ENCODE data around the gene KRT78. TPM values are rescaled to one million over a fixed set of nuclear protein-coding genes. Genes with fewer than 3 reads are reported as not detected.
"Not testable (repeated sequence)": the region's sequence is repeated elsewhere in the genome, so short reads cannot be mapped to it uniquely, and the experiment has no call there.

The KRT78 gene
- total RNA-seq, 2 experiments from 2014 or later: not detected

DNA sequence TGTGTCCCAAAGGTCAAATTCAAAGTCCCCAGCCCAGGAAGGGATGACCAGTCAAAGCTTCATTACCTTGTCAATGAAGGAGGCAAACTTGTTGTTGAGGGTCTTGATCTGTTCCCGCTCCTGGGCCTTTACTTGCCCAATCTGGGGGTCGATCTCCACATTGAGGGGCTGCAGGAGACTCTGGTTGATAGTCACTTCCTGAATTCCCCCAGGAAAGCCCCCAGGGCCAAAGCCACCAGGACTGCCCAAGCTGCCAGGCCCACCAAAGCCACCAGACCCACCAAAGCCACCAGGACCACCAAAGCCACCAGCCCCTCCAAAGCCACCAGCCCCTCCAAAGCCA, 53.5 kb downstream of the KRT78 start:
- peaks cover 15% of the 10 kb centered on the region for H3K4me1 Mint-ChIP-seq (ENCODE audit: low read depth)
- H3K27me3 Mint-ChIP-seq (ENCODE audit: low read depth): peaks cover 19% of the 10 kb centered on the region
- CTCF ChIA-PET: not testable (repeated sequence)

DNA sequence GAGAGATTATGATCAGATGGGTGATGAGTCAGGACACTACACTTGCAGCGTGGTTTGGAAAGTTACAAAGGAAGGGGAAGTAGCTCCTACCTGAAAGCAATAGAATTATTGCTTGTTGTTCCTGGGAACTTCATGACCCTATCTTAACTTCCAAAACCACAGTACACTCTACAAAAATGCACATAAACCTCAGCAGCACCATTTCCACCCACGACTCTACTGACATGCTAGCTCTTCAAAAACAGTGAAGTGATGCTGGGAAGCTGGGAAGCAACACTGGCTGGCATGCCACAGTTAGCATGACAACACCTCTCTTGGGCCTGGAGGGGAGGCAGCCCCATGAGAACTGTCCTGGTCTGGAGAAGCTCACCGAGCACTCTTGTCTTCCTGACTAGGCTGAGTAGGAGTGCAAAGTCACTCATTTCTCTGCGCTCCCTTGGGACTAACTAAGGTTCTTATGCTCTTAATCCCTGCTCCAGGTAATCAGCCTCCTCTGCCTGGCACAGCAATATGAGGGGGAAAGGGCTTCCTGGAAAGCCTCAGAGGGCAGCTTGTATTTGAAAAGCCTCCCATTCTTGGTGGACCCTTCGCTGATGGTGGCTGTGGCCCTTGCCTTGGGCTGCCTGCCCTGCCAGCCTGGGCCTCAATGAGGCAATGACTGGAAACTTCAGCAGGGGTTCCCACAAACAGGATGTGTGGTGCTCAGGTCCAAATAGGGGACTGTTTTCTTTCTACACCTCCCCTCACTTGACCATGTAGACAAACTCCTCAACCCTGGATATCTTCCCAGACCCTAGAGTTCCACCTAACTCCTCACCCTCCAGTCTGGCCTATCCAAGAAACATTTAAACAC, 54.1 kb downstream of the KRT78 start:
- peaks cover 25% of the 10 kb centered on the region for H3K27me3 Mint-ChIP-seq (ENCODE audit: low read depth)
- peaks cover 18% of the 10 kb centered on the region for H3K4me1 Mint-ChIP-seq (ENCODE audit: low read depth)
- H3K27ac Mint-ChIP-seq: no peak overlapping the region
- ChIA-PET POLR2A (interaction anchor here (0.6 kb wide), 1 partner anchor 141 kb away, joined by 5 read pairs; no protein-coding TSS in a partner anchor), CTCF (interaction anchor here (1.2 kb wide), 1 partner anchor 13 kb away, joined by 3 read pairs; no protein-coding TSS in a partner anchor)
- H3K9me3 Mint-ChIP-seq (ENCODE audit: insufficient read depth): no peaks in the 10 kb centered on the region
- no peak for ATAC-seq
- H3K4me3 Mint-ChIP-seq: no peak overlapping the region
- H3K36me3 Mint-ChIP-seq (ENCODE audit: low read depth): no peaks in the 10 kb centered on the region
- DNase-seq: no peak

More for the DNA sequence above, 53.5 kb downstream of the KRT78 start:
- DNase-seq; H3K27ac Mint-ChIP-seq; H3K4me3 Mint-ChIP-seq; ATAC-seq; H3K36me3 Mint-ChIP-seq (ENCODE audit: low read depth); H3K9me3 Mint-ChIP-seq (ENCODE audit: insufficient read depth); POLR2A ChIA-PET: not testable (repeated sequence)

DNA sequence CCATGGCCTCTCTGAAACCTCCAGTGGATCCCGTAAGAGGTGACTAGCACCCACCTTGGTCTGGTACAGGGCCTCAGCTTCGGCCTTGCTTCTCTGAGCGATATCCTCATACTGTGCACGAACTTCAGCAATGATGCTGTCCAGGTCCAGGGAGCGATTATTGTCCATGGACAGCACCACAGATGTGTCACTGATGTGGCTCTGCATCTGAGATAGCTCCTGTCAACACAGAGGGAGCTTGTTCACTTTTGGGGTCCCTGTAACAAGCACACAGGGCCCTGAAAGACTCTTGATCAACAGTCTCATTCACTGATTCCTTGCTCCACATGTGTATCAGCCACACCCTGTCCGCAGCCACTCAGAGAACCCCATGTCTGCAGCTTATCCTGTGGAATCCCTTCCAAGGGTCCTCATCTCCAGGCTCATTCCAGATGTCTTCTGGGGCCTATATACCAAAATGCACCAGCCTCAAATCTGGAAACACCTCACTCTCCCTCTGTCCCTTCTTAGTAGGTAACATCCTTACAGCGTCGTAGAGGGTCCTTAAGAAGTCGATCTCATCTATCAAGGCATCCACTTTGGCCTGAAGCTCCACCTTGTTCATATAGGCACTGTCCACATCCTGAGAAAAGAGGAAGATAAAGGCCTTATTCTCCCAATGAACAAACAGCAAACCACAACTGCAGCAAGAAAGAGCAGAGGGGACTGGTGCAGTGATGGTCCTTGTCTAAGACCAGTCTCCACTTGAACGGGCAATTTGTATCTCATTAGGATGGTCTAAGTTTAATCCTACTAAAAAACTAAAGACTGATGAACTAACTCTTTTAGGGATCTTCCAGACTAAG, 56.4 kb downstream of the KRT78 start:
- Mint-ChIP-seq H3K9me3 (ENCODE audit: insufficient read depth) (no peaks in the 10 kb centered on the region), H3K27me3 (ENCODE audit: low read depth) (peaks cover 33% of the 10 kb centered on the region), H3K4me3 (no peak overlapping the region), H3K4me1 (ENCODE audit: low read depth) (peaks cover 18% of the 10 kb centered on the region), H3K36me3 (ENCODE audit: low read depth) (no peaks in the 10 kb centered on the region), H3K27ac (no peak overlapping the region)
- ATAC-seq: no peak
- ChIA-PET CTCF (interaction anchor here (1.7 kb wide), 1 partner anchor 78 kb away, joined by 4 read pairs; no protein-coding TSS in a partner anchor), POLR2A (no interaction called here)
- DNase-seq: no peak

DNA sequence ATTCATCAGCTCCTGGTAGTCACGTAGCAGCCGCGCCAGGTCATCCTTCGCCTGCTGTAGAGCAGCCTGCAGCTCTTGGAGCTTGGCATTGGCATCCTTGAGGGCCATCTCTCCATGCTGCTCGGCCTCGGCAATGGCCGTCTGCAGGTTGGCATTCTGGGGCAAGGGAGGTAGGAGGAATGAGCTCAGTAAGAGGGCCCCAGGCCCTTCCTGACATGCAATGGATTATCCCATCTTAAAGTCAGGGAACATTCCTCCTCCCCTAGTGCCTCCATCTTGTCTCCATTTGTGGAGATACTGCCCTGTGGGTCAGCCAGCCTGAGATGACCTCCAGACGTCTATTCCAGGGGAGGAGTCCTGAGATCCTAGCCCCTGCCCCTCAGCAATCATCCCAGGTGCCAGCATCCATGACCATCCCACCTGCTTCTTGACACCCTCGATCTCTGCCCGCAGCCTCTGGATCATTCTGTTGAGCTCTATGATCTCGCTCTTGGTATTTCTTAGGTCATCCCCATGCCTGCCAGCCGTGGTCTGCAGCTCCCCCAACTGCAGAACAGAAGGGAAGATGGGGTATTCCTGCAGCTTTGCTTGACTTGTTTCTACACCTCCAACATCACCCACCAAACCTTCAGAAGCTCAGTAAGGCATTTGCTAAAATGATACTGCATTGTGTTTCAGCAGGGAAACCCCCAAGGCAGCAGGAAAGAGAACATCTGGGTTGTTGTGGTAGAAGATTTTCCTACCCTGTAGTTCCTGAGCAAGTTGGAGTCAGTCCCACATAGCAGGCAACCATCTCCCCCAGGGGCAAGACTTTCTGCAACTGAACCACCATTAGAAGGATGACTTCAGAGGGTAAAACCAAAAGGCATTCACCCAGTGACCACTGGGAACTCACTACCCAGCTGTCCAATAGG, 57.3 kb downstream of the KRT78 start:
- Mint-ChIP-seq H3K27ac (no peak overlapping the region), H3K9me3 (ENCODE audit: insufficient read depth) (no peaks in the 10 kb centered on the region), H3K4me3 (no peak overlapping the region), H3K27me3 (ENCODE audit: low read depth) (peaks cover 33% of the 10 kb centered on the region), H3K4me1 (ENCODE audit: low read depth) (peaks cover 18% of the 10 kb centered on the region), H3K36me3 (ENCODE audit: low read depth) (no peaks in the 10 kb centered on the region)
- CTCF ChIA-PET: interaction anchor here (0.6 to 1.7 kb wide), 4 partner anchors 79 to 284 kb away, joined by 3 to 7 read pairs (median 4); no protein-coding TSS in a partner anchor
- no peak for ATAC-seq
- POLR2A ChIA-PET: interaction anchor here (0.8 kb wide), 1 partner anchor 169 kb away, joined by 3 read pairs; no protein-coding TSS in a partner anchor
- no peak for DNase-seq

DNA sequence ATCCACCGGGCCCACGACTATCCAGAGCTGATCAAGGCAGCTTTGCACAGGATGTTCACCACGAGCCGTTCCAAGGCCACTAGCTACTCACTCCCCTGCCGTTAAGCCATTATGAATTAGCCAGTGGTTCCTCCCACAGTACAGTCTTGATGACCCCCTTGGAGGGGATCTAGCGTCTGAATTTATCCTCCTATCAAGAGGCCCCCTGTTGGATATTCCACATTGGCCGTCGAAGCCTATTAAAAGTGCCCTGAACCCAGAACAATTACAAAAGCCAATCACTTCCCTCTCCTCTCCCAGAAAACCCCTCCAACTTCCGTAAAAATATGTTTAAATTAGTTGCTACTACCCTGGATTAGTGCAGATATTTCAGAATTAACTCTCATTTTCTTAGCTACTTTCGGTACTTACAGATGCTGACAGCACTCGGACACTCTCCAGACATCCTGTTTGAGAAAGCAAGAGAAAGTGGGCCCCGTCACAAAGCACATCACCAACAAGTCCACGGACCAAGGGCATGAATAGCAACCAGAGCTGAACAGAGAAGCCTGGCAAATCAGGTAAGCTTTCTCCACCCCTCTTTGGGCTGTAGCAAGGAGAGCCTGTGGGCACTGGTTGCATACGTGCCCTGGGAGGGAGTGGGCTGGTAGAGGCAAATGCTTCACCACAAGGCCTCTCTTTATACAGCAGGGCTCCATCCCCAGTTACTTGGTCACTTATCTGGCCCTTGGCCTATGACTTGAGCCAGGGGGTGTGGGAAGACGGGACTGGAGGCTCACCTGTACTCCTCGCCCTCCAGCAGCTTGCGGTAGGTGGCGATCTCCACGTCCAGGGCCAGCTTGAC, 58.1 kb downstream of the KRT78 start:
- Mint-ChIP-seq H3K27ac (no peak overlapping the region), H3K4me3 (no peak overlapping the region)
- CTCF ChIA-PET: interaction anchor here (0.6 to 1.7 kb wide), 4 partner anchors 80 to 283 kb away, joined by 3 to 7 read pairs (median 4); no protein-coding TSS in a partner anchor

DNA sequence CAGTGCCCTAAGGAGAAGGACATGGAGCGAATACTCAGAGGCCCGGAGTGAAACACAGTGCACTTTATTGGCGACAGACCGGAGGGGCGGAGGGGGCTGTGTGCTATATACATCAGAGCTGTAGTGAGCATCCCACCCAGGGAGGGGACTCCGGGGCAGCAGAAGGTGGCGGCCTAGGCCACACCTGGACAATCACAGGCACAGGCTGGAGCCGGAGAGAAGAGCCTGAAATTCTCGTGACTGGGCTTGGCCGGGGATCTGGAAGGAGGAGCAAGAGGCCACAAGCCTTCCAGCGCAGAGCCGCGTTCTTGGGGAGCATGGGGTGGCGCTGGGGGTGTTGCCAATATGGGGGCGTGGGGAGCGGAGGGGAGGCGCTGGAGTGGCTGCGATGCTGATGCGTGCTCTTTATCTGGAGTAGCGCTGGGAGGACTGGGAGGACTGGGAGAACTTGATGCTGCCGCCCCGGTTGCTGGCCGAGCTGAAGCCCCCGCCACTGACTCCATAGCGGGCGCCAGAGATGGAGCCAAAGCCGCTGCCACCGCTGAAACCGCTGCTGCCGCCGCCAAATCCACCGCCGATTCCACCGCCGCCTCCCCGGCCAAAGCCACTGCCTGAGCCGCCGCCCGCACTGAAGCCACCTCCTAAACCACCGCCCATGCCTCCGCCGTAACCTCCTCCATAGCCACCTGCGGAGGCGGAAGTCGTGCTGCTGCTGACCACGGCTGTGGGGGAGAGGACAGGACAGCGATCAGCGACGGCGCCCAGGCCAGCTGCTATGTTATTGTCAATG, 59.0 kb downstream of the KRT78 start:
- H3K27me3 Mint-ChIP-seq (ENCODE audit: low read depth): peaks cover 38% of the 10 kb centered on the region
- H3K9me3 Mint-ChIP-seq (ENCODE audit: insufficient read depth): no peaks in the 10 kb centered on the region
- ChIA-PET POLR2A (no interaction called here), CTCF (interaction anchor here (1.3 to 1.7 kb wide), 2 partner anchors 90 to 206 kb away, joined by 4 to 7 read pairs; no protein-coding TSS in a partner anchor)
- no peak overlapping the region for H3K4me3 Mint-ChIP-seq
- DNase-seq (no peak), ATAC-seq (peak; percentile 27)
- H3K4me1 Mint-ChIP-seq (ENCODE audit: low read depth): peaks cover 17% of the 10 kb centered on the region
- H3K36me3 Mint-ChIP-seq (ENCODE audit: low read depth): no peaks in the 10 kb centered on the region
- no peak overlapping the region for H3K27ac Mint-ChIP-seq

More for the DNA sequence above, 58.1 kb downstream of the KRT78 start:
- peaks cover 33% of the 10 kb centered on the region for H3K27me3 Mint-ChIP-seq (ENCODE audit: low read depth)
- H3K9me3 Mint-ChIP-seq (ENCODE audit: insufficient read depth): no peaks in the 10 kb centered on the region
- no peaks in the 10 kb centered on the region for H3K36me3 Mint-ChIP-seq (ENCODE audit: low read depth)
- POLR2A ChIA-PET: no interaction called here
- H3K4me1 Mint-ChIP-seq (ENCODE audit: low read depth): peaks cover 18% of the 10 kb centered on the region
- ATAC-seq: no peak
- DNase-seq: no peak

DNA sequence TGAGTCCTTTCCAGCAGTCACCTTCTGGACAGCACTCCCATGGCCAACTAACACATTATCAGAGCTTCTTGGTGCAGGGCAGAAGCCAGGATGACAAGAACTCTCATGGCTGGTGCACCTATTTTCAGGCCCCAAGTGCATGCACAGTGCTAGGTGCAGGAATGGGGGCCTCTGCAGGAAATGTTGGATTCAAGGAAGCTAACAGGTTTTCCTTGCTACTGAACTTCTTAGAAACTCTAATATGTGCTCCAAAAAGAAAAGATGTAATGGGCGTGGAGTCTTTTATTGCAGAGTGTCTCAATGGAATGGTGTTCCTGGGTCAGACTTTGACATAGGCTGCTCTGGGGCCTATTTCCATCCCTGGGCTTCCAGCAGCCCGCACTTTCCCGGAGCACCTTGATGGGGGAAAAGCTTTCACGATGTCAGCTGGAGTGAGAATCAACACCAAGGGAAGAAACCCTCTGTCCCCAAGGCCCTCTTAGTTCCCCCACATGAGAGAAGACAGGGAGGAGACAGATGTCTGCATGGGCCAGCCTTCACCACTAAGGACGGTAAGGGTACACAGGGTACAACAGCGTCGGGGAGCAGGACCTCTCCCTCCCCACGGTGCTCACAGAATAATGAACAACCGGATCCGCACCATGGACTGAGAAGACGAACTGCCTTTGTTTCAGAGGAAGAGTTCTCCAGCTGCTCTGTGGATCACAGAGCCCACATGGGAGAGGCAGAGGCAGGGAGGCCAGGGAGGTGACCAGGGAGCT, 59.7 kb downstream of the KRT78 start:
- ChIA-PET CTCF (no interaction called here), POLR2A (no interaction called here)
- H3K4me3 Mint-ChIP-seq: no peak overlapping the region
- no peaks in the 10 kb centered on the region for H3K9me3 Mint-ChIP-seq (ENCODE audit: insufficient read depth)
- ATAC-seq (no peak), DNase-seq (no peak)
- peaks cover 11% of the 10 kb centered on the region for H3K4me1 Mint-ChIP-seq (ENCODE audit: low read depth)
- H3K27me3 Mint-ChIP-seq (ENCODE audit: low read depth): peaks cover 40% of the 10 kb centered on the region
- no peaks in the 10 kb centered on the region for H3K36me3 Mint-ChIP-seq (ENCODE audit: low read depth)
- no peak overlapping the region for H3K27ac Mint-ChIP-seq

DNA sequence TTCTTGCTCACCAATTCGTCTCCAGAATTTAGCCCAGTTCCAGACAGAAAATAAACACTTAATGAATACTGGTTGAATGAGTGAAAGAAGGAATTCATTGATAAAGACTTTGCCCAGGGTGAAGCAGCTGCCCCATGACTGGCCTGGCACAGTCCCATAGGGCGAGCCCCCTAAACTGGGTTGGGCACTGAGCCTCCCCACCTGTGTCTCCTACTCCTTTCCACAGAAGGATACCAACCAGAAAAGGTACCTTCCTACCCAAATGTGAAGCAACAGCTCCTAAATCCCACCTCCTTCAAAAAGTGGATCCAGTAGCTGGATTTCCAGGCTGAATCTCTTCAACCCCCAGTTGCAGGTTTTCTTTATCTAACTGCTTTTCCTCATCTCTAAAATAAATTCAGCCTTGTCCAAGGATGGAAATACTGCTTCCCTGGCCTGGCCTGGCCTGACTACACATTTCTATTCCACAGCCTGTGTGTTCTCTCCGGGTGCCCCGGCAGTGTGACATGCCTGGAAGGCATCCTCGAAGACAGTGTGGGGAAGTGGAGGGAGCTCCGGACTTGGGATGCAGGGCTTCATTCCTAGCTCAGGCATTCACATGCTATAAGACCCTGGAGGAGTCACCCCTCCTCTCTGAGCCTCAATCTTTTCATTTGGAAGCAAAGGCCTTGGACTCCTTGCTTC, 60.5 kb downstream of the KRT78 start:
- Mint-ChIP-seq H3K4me3 (no peak overlapping the region), H3K27me3 (ENCODE audit: low read depth) (peaks cover 44% of the 10 kb centered on the region), H3K27ac (no peak overlapping the region), H3K36me3 (ENCODE audit: low read depth) (no peaks in the 10 kb centered on the region), H3K9me3 (ENCODE audit: insufficient read depth) (no peaks in the 10 kb centered on the region), H3K4me1 (ENCODE audit: low read depth) (peaks cover 7% of the 10 kb centered on the region)
- POLR2A ChIA-PET: interaction anchor here (0.6 kb wide), 1 partner anchor 577 kb away, joined by 3 read pairs; no protein-coding TSS in a partner anchor
- no peak for DNase-seq
- CTCF ChIA-PET: interaction anchor here (1.3 kb wide), 1 partner anchor 97 kb away, joined by 3 read pairs; no protein-coding TSS in a partner anchor
- ATAC-seq: no peak

All from activated CD8-positive, alpha-beta T cell treated with anti-CD3 and anti-CD28 coated beads, Interleukin-2, amount 10 ng/mL, durations not matched to agents 7 days and 5 days (primary cell).